ENCODE data around the gene PRR4. TPM values are rescaled to one million over a fixed set of nuclear protein-coding genes. Genes with fewer than 3 reads are reported as not detected.

The PRR4 gene
- total and polyA plus RNA-seq, 12 donors: 1.7 to 36.7 (median 6.1) TPM; not detected in 2

DNA sequence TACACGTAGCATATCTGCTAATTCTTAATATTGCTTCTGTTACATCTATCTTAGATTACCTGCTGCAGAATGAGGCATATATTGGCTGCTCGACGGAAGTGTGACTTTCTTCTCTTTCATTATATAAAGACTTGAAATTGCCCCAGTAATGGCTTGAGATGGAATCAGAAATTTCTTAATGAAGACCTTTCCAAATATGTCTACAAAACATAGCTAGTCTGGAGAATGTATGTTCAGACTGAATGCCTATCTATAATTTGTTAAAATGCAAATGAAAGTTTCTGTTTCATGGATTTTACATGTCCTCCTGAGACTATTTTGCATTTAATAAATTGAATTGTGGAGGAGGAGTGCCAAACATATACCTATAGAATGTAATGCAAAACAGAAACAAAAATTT is 23.0 kb downstream of the PRR4 start, which contains the start of gene TAS2R10:
TSS of gene TAS2R10 (minus strand) at position 101 of the 400 bp plus-strand sequence. CDS start at position 12, 89 bp downstream.
- Histone ChIP-seq H3K9me3 (replicated peaks in 1 of 3) (peaks cover 0 to 6% (median 0%) of the 10 kb centered on the region in 3 donors), H3K4me3 (no peak within 1 kb of the TSS), H3K27me3 (no peaks in the 10 kb centered on the region), H3K27ac (no peak within 1 kb of the TSS), H3K36me3 (replicated peaks in 1 of 2) (no peaks in the 10 kb centered on the region), H3K4me1 (replicated peaks in 1 of 2) (no peaks in the 10 kb centered on the region)
- no peak for DNase-seq
- TF ChIP-seq, protein P1, sequence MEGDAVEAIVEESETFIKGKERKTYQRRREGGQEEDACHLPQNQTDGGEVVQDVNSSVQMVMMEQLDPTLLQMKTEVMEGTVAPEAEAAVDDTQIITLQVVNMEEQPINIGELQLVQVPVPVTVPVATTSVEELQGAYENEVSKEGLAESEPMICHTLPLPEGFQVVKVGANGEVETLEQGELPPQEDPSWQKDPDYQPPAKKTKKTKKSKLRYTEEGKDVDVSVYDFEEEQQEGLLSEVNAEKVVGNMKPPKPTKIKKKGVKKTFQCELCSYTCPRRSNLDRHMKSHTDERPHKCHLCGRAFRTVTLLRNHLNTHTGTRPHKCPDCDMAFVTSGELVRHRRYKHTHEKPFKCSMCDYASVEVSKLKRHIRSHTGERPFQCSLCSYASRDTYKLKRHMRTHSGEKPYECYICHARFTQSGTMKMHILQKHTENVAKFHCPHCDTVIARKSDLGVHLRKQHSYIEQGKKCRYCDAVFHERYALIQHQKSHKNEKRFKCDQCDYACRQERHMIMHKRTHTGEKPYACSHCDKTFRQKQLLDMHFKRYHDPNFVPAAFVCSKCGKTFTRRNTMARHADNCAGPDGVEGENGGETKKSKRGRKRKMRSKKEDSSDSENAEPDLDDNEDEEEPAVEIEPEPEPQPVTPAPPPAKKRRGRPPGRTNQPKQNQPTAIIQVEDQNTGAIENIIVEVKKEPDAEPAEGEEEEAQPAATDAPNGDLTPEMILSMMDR (IDR thresholded peaks at IDR 0.05): no peak
- intact Hi-C loops (cut with DNase I): no loop called here
- 91 to 94% (median 94%) methylated on average over 3 of the region's 3 CpGs for WGBS, 4 donors

GRCh38 chr12:10824957-10825356 is 24.3 kb downstream of the PRR4 start:
- DNase-seq: no peak
- no peak for TF ChIP-seq POLR2A (IDR thresholded peaks at IDR 0.05)
- TF ChIP-seq, protein P1 (IDR thresholded peaks at IDR 0.05): no peak
- no peaks in the 10 kb centered on the region for H3K4me1 ChIP-seq (replicated peaks in 1 of 2)
- H3K36me3 ChIP-seq (replicated peaks in 1 of 2): no peaks in the 10 kb centered on the region
- H3K9me3 ChIP-seq (replicated peaks in 1 of 3): peaks cover 0 to 6% (median 0%) of the 10 kb centered on the region in 3 donors
- H3K27me3 ChIP-seq: no peaks in the 10 kb centered on the region
- intact Hi-C loops (cut with DNase I): no loop called here
- no peak overlapping the region for H3K27ac ChIP-seq
- 88 to 92% (median 90%) methylated on average over 3 of the region's 3 CpGs for WGBS, 4 donors
- no peak overlapping the region for H3K4me3 ChIP-seq

DNA sequence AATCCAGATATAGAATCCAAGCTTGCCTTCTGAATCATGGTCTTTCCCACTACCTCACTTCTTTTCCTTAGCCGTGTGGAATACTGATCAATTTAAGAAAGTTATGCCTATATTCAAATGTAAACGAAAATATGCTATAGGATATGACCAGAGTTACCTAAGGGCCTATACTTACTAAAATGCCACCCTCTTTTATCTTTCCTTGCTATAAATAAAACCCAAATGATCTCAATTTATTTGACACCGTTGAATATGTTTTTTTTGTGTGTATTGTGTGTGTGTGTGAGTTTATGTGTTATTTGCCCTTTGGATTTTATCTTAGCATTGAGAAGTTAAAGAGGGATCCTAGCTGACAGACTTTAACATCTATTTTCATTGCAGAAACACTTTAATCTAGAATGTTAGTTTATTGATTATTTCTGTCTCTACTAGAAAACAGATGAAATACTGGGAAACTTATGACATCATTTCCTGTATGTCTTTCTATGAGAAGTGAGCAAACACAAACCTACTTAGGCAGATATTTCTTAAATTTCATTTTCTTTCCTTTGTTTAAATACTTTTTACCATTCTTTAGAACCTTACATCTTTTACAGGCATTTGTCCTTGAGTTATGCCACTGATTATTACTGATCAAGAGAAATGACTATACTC is 37.3 kb downstream of the PRR4 start:
- H3K36me3 ChIP-seq (replicated peaks in 1 of 2): no peaks in the 10 kb centered on the region
- intact Hi-C loops (cut with DNase I): no loop called here
- 81 to 85% (median 83%) methylated on average over 3 of the region's 3 CpGs for WGBS, 4 donors
- no peaks in the 10 kb centered on the region for H3K4me1 ChIP-seq (replicated peaks in 1 of 2)
- no peaks in the 10 kb centered on the region for H3K9me3 ChIP-seq (replicated peaks in 1 of 3)
- no peaks in the 10 kb centered on the region for H3K27me3 ChIP-seq
- no peak for TF ChIP-seq POLR2A (IDR thresholded peaks at IDR 0.05)
- TF ChIP-seq, protein P1 (IDR thresholded peaks at IDR 0.05): no peak
- H3K27ac ChIP-seq: no peak overlapping the region
- DNase-seq: no peak
- H3K4me3 ChIP-seq: no peak overlapping the region

GRCh38 chr12:10810068-10810467 is 39.2 kb downstream of the PRR4 start, which contains the start of gene TAS2R9:
Gene TAS2R9 (minus strand): TSS chr12:10810168. CDS start chr12:10810075, 93 bp downstream.
- DNase-seq: no peak
- Histone ChIP-seq H3K4me3 (no peak within 1 kb of the TSS), H3K9me3 (replicated peaks in 1 of 3) (no peaks in the 10 kb centered on the region), H3K36me3 (replicated peaks in 1 of 2) (no peaks in the 10 kb centered on the region), H3K4me1 (replicated peaks in 1 of 2) (no peaks in the 10 kb centered on the region), H3K27ac (no peak within 1 kb of the TSS), H3K27me3 (no peaks in the 10 kb centered on the region)
- intact Hi-C loops (cut with DNase I): no loop called here
- TF ChIP-seq, protein P1 (IDR thresholded peaks at IDR 0.05): no peak
- TF ChIP-seq POLR2A (IDR thresholded peaks at IDR 0.05): no peak

All from adrenal gland (tissue), 12 donors.